Endothelial cell of umbilical vein (primary cell): ENCODE results near the gene TIMELESS. TPM values are rescaled to one million over a fixed set of nuclear protein-coding genes. Genes with fewer than 3 reads are reported as not detected.

Source experiments
- BruUV-seq: library from RNA; stranded (reverse); fragments of 400-500 nt; replicated peaks from 2 replicates; lab custom pipeline; 2021; lab: Mats Ljungman, UMichigan
- CTCF ChIA-PET: fragments of 300-600, 350-600 bp; sonication (Branson Sonifier 250); formaldehyde crosslinking; loops from one replicate; lab custom pipeline; 2021; ENCODE audit warnings: antibody characterized with exemption, inconsistent platforms; lab: Charles Lee
- POLR2A ChIA-PET: fragments of 300-600, 350-600 bp; sonication (Branson Sonifier 250); formaldehyde crosslinking; loops from one replicate; lab custom pipeline; 2021; ENCODE audit warnings: antibody characterized with exemption, inconsistent platforms; lab: Charles Lee
- DNase-seq: peaks from one replicate; pipeline ENCODE4 v3.0.0-alpha.2; 2011; ENCODE audit warnings: low read depth, low spot score
- FAIRE-seq: peaks from 2 replicates; lab custom pipeline; 2011; peaks lifted over from hg19 to GRCh38; lab: Jason Lieb, UNC
- H2AFZ ChIP-seq: 2 replicates; pipeline ENCODE4 v1.6.0; 2012; ENCODE audit warnings: low read depth, low read length, control low read depth, inconsistent platforms
- H3K27ac ChIP-seq: 2 replicates; pipeline ENCODE4 v1.5.1; 2011; ENCODE audit warnings: low read depth, mild to moderate bottlenecking, control low read depth, low read length, moderate library complexity; ENCODE audit not compliant: insufficient read depth
- H3K27me3 ChIP-seq, 2 experiments: 2 replicates each; pipeline versions ENCODE4 v1.6.0 to v1.6.1; 2011; ENCODE audit warnings: low read length in 2 of 2, mixed read lengths in 1 of 2; ENCODE audit not compliant: control insufficient read depth in 2 of 2, insufficient read depth in 2 of 2
- H3K36me3 ChIP-seq, 2 experiments: 2 replicates in 1 of 2; 3 replicates in 1 of 2; pipeline ENCODE4 v1.5.1; 2011; ENCODE audit warnings: low read length in 2 of 2, mild to moderate bottlenecking in 1 of 2, moderate library complexity in 1 of 2; ENCODE audit not compliant: control insufficient read depth in 2 of 2, insufficient read depth in 2 of 2; ENCODE audit errors: extremely low read depth in 1 of 2
- H3K4me1 ChIP-seq: 3 replicates; pipeline ENCODE4 v1.5.1; 2011; ENCODE audit warnings: mild to moderate bottlenecking, low read length; ENCODE audit not compliant: control insufficient read depth, insufficient read depth; ENCODE audit errors: extremely low read depth
- H3K4me2 ChIP-seq: 2 replicates; pipeline ENCODE4 v1.6.1; 2011; ENCODE audit warnings: low read length, control low read depth, mixed read lengths; ENCODE audit not compliant: insufficient read depth
- H3K4me3 ChIP-seq, 3 experiments: fragments of 200-600 bp in 1 of 3; sonication (generic), shearing (Covaris generic) in 1 of 3; replicated peaks in 1 of 3; 2 replicates each; pipeline ENCODE4 v1.5.1; 2011 to 2016; ENCODE audit warnings: control low read depth in 3 of 3, low read length in 3 of 3, mild to moderate bottlenecking in 2 of 3, inconsistent platforms in 1 of 3, low read depth in 1 of 3, moderate library complexity in 1 of 3; ENCODE audit not compliant: insufficient read depth in 1 of 3
- H3K79me2 ChIP-seq: 2 replicates; pipeline ENCODE4 v1.6.0; 2012; ENCODE audit warnings: low read length, inconsistent platforms; ENCODE audit not compliant: control insufficient read depth, insufficient read depth
- H3K9ac ChIP-seq: replicated peaks from 2 replicates; pipeline ENCODE3; 2011; ENCODE audit warnings: low read length, control low read depth; ENCODE audit not compliant: insufficient read depth; ENCODE audit errors: extremely low read depth
- H3K9me1 ChIP-seq: replicated peaks from 3 replicates; pipeline ENCODE4 v1.6.0; 2011; ENCODE audit warnings: mild to moderate bottlenecking, low read length; ENCODE audit not compliant: control insufficient read depth, insufficient read depth; ENCODE audit errors: extremely low read depth
- H3K9me3 ChIP-seq: replicated peaks from 2 replicates; pipeline ENCODE4 v1.5.1; 2012; ENCODE audit warnings: low read length, inconsistent platforms; ENCODE audit not compliant: control insufficient read depth, insufficient read depth
- H4K20me1 ChIP-seq: replicated peaks from 2 replicates; pipeline ENCODE3; 2011; ENCODE audit warnings: mild to moderate bottlenecking, low read length; ENCODE audit not compliant: control insufficient read depth, insufficient read depth; ENCODE audit errors: extremely low read depth
- EZH2 ChIP-seq: IDR thresholded peaks from 2 replicates; pipeline ENCODE4 v1.6.1; 2012; ENCODE audit warnings: borderline replicate concordance, low read depth, mild to moderate bottlenecking, moderate library complexity, low read length, inconsistent platforms; ENCODE audit not compliant: severe bottlenecking
- FOS ChIP-seq: IDR thresholded peaks from 2 replicates; pipeline ENCODE4 v1.6.1; 2011; ENCODE audit warnings: mild to moderate bottlenecking, low read length, moderate library complexity, borderline replicate concordance; ENCODE audit not compliant: insufficient read depth
- GATA2 ChIP-seq: IDR thresholded peaks from 2 replicates; pipeline ENCODE4 v1.7.0; 2011; ENCODE audit warnings: low read depth, mild to moderate bottlenecking, moderate library complexity, mixed read lengths, low read length; ENCODE audit not compliant: insufficient read length, insufficient read depth
- JUN ChIP-seq: IDR thresholded peaks from 2 replicates; pipeline ENCODE4 v1.6.1; 2011; ENCODE audit warnings: borderline replicate concordance, low read depth; ENCODE audit not compliant: insufficient read length, insufficient read depth
- MYC ChIP-seq: IDR thresholded peaks from one replicate; pipeline ENCODE4 v1.6.1; 2011; ENCODE audit warnings: mild to moderate bottlenecking, low read depth, low read length
- POLR2A ChIP-seq: IDR thresholded peaks from 2 replicates; pipeline ENCODE4 v1.6.1; 2012; ENCODE audit warnings: low read depth, mild to moderate bottlenecking, control low read depth, low read length
- POLR2AphosphoS5 ChIP-seq: IDR thresholded peaks from 2 replicates; pipeline ENCODE4 v1.6.1; 2012; ENCODE audit warnings: low read depth, mild to moderate bottlenecking, control low read depth, low read length, moderate library complexity; ENCODE audit not compliant: insufficient read depth
- dilution Hi-C: fragments of 300-500 bp; cut with MboI; formaldehyde crosslinking; loops from one replicate; pipeline ENCODE4 v1.15.0; 2019; ENCODE audit warnings: low sequenced_read_pairs; ENCODE audit not compliant: extremely low pct_ligation_motif_present
- intact Hi-C: fragments of 100-400 bp; cut with micrococcal nuclease; formaldehyde crosslinking; loops from one replicate; pipeline ENCODE4 v1.10.0; 2022
- polyA plus RNA-seq, 4 experiments: library from polyadenylated mRNA; depleted of rRNA in 3 of 4; stranded (reverse) in 3 of 4; unstranded in 1 of 4; fragments of >200 nt; gene quantifications; 2 replicates each; pipeline versions ENCODE4 v1.2.1 to v1.2.3, GENCODE V29; 2011 to 2012; ENCODE audit warnings: missing spikeins in 1 of 4
- total RNA-seq: library from RNA; stranded (reverse); gene quantifications from 2 replicates; pipeline ENCODE4 v1.2.3, GENCODE V29; 2021
- TF ChIP-seq, protein P1 (sequence below): IDR thresholded peaks from 2 replicates; pipeline ENCODE4 v1.6.1; 2011; ENCODE audit not compliant: insufficient read depth, insufficient read length
- TF ChIP-seq, protein P2 (sequence below), 2 donors: IDR thresholded peaks; 1 replicate in 1 of 2; 2 replicates in 1 of 2; pipeline ENCODE4 v1.5.1; 2011; ENCODE audit warnings: low read length in 2 of 2, mild to moderate bottlenecking in 2 of 2, moderate library complexity in 2 of 2, control low read depth in 1 of 2, inconsistent platforms in 1 of 2, low read depth in 1 of 2; ENCODE audit not compliant: insufficient read depth in 1 of 2; ENCODE audit errors: extremely low read depth in 1 of 2

The TIMELESS gene
- total and polyA plus RNA-seq, 2 donors (not counting 3 experiments of a cell fraction or from before 2014, with no cell fraction given), result 6.1 to 28.2 TPM

GRCh38 chr12:56490360-56490759, 41.1 kb upstream of the TIMELESS start:
- DNase-seq (no peak), FAIRE-seq (no peak)
- Histone ChIP-seq H3K4me1 (peaks cover 4% of the 10 kb centered on the region), H3K27ac (no peak overlapping the region), H3K4me3 (no peak overlapping the region), H3K27me3 (peaks cover 24 to 48% of the 10 kb centered on the region in 2 experiments), H3K9ac (no peak overlapping the region), H3K9me3 (no peaks in the 10 kb centered on the region), H2AFZ (no peak overlapping the region), H3K36me3 (no peaks in the 10 kb centered on the region), H3K4me2 (no peak overlapping the region), H3K9me1 (no peaks in the 10 kb centered on the region), H4K20me1 (no peaks in the 10 kb centered on the region), H3K79me2 (no peaks in the 10 kb centered on the region)
- no TSS peak for BruUV-seq
- POLR2A ChIA-PET, result no interaction called here
- CTCF ChIA-PET, result interaction anchor here (2.3 kb wide), 1 partner anchor 12 kb away, joined by 9 read pairs; no protein-coding TSS in a partner anchor
- no peak for TF ChIP-seq POLR2A
- TF ChIP-seq, protein P1, sequence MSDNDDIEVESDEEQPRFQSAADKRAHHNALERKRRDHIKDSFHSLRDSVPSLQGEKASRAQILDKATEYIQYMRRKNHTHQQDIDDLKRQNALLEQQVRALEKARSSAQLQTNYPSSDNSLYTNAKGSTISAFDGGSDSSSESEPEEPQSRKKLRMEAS, result no peak
- TF ChIP-seq FOS, result no peak
- TF ChIP-seq JUN, result no peak
- no peak for TF ChIP-seq MYC
- TF ChIP-seq, protein P2, sequence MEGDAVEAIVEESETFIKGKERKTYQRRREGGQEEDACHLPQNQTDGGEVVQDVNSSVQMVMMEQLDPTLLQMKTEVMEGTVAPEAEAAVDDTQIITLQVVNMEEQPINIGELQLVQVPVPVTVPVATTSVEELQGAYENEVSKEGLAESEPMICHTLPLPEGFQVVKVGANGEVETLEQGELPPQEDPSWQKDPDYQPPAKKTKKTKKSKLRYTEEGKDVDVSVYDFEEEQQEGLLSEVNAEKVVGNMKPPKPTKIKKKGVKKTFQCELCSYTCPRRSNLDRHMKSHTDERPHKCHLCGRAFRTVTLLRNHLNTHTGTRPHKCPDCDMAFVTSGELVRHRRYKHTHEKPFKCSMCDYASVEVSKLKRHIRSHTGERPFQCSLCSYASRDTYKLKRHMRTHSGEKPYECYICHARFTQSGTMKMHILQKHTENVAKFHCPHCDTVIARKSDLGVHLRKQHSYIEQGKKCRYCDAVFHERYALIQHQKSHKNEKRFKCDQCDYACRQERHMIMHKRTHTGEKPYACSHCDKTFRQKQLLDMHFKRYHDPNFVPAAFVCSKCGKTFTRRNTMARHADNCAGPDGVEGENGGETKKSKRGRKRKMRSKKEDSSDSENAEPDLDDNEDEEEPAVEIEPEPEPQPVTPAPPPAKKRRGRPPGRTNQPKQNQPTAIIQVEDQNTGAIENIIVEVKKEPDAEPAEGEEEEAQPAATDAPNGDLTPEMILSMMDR (IDR thresholded peaks at IDR 0.05; ENCODE audit: extremely low read depth in 1 of 2, insufficient read depth in 1 of 2, low read depth in 1 of 2, low read length in 2 of 2), result no peak
- TF ChIP-seq POLR2AphosphoS5, result no peak
- no peak for TF ChIP-seq EZH2
- TF ChIP-seq GATA2, result no peak
- intact Hi-C loops (no loop called here), dilution Hi-C loops (no loop called here)
